Renal pelvis (tissue), 4 donors: Measurements from ENCODE around the gene GIMAP2. TPM values are rescaled to one million over a fixed set of nuclear protein-coding genes. Genes with fewer than 3 reads are reported as not detected.
"Not testable (repeated sequence)": the region's sequence is repeated elsewhere in the genome, so short reads cannot be mapped to it uniquely, and the experiment has no call there.

Experiments used
- DNase-seq: peaks from one replicate; pipeline ENCODE4 v3.0.0-alpha.2; 2013
- polyA plus RNA-seq, 3 donors: library from polyadenylated mRNA; unstranded; fragments of 120-200 nt; gene quantifications; one replicate each; pipeline ENCODE4 v1.2.1, GENCODE V29; 2013; ENCODE audit not compliant: insufficient read length in 3 of 3

GIMAP2 gene
- polyA plus RNA-seq, 3 donors = 5.7 to 7.2 (median 7.0) TPM

- not testable (repeated sequence) for DNase-seq
Measured at GRCh38 chr7:150671798-150672585, 13.5 kb upstream of the GIMAP2 start.

GRCh38 chr7:150675714-150676113 lies 9.8 kb upstream of the GIMAP2 start:
- no peak for DNase-seq

- DNase-seq = not testable (repeated sequence)
Measured at GRCh38 chr7:150676276-150676675, 9.2 kb upstream of the GIMAP2 start.

- DNase-seq = not testable (repeated sequence)
Measured at GRCh38 chr7:150676854-150677253, 8.7 kb upstream of the GIMAP2 start.

GRCh38 chr7:150678601-150679000 lies 6.9 kb upstream of the GIMAP2 start:
- not testable (repeated sequence) for DNase-seq

- not testable (repeated sequence) for DNase-seq
Measured at GRCh38 chr7:150680364-150680763, 5.1 kb upstream of the GIMAP2 start.

GRCh38 chr7:150686030-150686631 lies 625 bp downstream of the GIMAP2 start:
- DNase-seq = no peak

GRCh38 chr7:150688630-150689029 lies 3.1 kb downstream of the GIMAP2 start:
- DNase-seq = no peak

- DNase-seq = no peak
Measured at GRCh38 chr7:150695654-150696053, 10.1 kb downstream of the GIMAP2 start.

- no peak for DNase-seq
Measured at GRCh38 chr7:150703209-150703608, 17.7 kb downstream of the GIMAP2 start.

GRCh38 chr7:150715293-150715692 lies 29.8 kb downstream of the GIMAP2 start:
- DNase-seq = no peak

GRCh38 chr7:150715738-150716137 lies 30.2 kb downstream of the GIMAP2 start:
- no peak for DNase-seq

- DNase-seq = no peak
Measured at GRCh38 chr7:150716368-150716767, 30.9 kb downstream of the GIMAP2 start, which contains the start of gene GIMAP1. GIMAP1 (plus strand) TSS chr7:150716613; CDS start chr7:150719048, 2,435 bp downstream.

- no peak for DNase-seq
Measured at GRCh38 chr7:150716939-150717338, 31.4 kb downstream of the GIMAP2 start.

- DNase-seq = no peak
Measured at GRCh38 chr7:150717814-150718420, 32.4 kb downstream of the GIMAP2 start.

GRCh38 chr7:150719436-150719835 lies 33.9 kb downstream of the GIMAP2 start:
- no peak for DNase-seq

GRCh38 chr7:150719960-150720891 lies 34.7 kb downstream of the GIMAP2 start:
- DNase-seq = no peak

- no peak for DNase-seq
Measured at GRCh38 chr7:150721970-150722373, 36.5 kb downstream of the GIMAP2 start.

GRCh38 chr7:150722431-150722931 lies 37.0 kb downstream of the GIMAP2 start:
- no peak for DNase-seq

- DNase-seq = no peak
Measured at GRCh38 chr7:150723467-150723866, 38.0 kb downstream of the GIMAP2 start.

GRCh38 chr7:150727381-150727780 lies 41.9 kb downstream of the GIMAP2 start:
- DNase-seq = no peak

- DNase-seq = no peak
Measured at GRCh38 chr7:150728011-150728410, 42.5 kb downstream of the GIMAP2 start.
